HEK293 (cell line): ENCODE results near the gene TXNDC2.

ENCODE experiments used
- TCF7L2 ChIP-seq: IDR thresholded peaks from 2 replicates; pipeline ENCODE4 v1.6.1; 2011; ENCODE audit warnings: low read depth, mild to moderate bottlenecking, inconsistent platforms, low read length, moderate library complexity, borderline replicate concordance
- ZNF10 ChIP-seq: fragments of 450-650 bp; formaldehyde crosslinking; IDR thresholded peaks from 2 replicates; pipeline ENCODE4 v1.5.1; 2017; ENCODE audit warnings: missing biosample characterization, missing genetic modification characterization
- ZNF140 ChIP-seq: fragments of 450-650 bp; formaldehyde crosslinking; IDR thresholded peaks from 2 replicates; pipeline ENCODE4 v1.5.1; 2016; ENCODE audit warnings: missing biosample characterization, missing genetic modification characterization
- ZNF146 ChIP-seq: fragments of 450-650 bp; formaldehyde crosslinking; IDR thresholded peaks from 2 replicates; pipeline ENCODE4 v1.5.1; 2016; ENCODE audit warnings: missing biosample characterization, missing genetic modification characterization
- ZNF239 ChIP-seq: fragments of 450-650 bp; formaldehyde crosslinking; IDR thresholded peaks from 2 replicates; pipeline ENCODE4 v1.5.1; 2016; ENCODE audit warnings: missing biosample characterization, missing genetic modification characterization
- ZNF274 ChIP-seq, 2 experiments: fragments of 200-500 bp in 1 of 2; fragments of 450-650 bp in 1 of 2; sonication (Bioruptor generic) in 1 of 2; formaldehyde crosslinking in 1 of 2; IDR thresholded peaks; 2 replicates each; pipeline versions ENCODE4 v1.5.1 to v1.6.1; 2014 to 2016; ENCODE audit warnings: borderline replicate concordance in 1 of 2, inconsistent platforms in 1 of 2, low read length in 1 of 2, missing biosample characterization in 1 of 2, missing genetic modification characterization in 1 of 2
- ZNF292 ChIP-seq: fragments of 450-650 bp; formaldehyde crosslinking; IDR thresholded peaks from 2 replicates; pipeline ENCODE4 v1.5.1; 2016; ENCODE audit warnings: low read depth, missing biosample characterization, missing genetic modification characterization, borderline replicate concordance
- ZNF626 ChIP-seq: fragments of 450-650 bp; sonication (Bioruptor Pico); formaldehyde crosslinking; IDR thresholded peaks from 2 replicates; pipeline ENCODE4 v1.5.1; 2018; ENCODE audit warnings: missing biosample characterization, missing genetic modification characterization, inconsistent platforms
- ZNF677 ChIP-seq: fragments of 450-650 bp; IDR thresholded peaks from 2 replicates; pipeline ENCODE4 v1.5.0; 2018; ENCODE audit warnings: missing biosample characterization, mild to moderate bottlenecking, missing genetic modification characterization, moderate library complexity
- TF ChIP-seq, protein P1 (sequence below): fragments of 450-650 bp; formaldehyde crosslinking; IDR thresholded peaks from 2 replicates; pipeline ENCODE4 v1.5.1; 2016; ENCODE audit warnings: missing biosample characterization, missing genetic modification characterization
- TF ChIP-seq, protein P2 (sequence below): fragments of 450-650 bp; formaldehyde crosslinking; IDR thresholded peaks from 2 replicates; pipeline ENCODE4 v1.5.1; 2016; ENCODE audit warnings: missing biosample characterization, missing genetic modification characterization, low read depth

DNA sequence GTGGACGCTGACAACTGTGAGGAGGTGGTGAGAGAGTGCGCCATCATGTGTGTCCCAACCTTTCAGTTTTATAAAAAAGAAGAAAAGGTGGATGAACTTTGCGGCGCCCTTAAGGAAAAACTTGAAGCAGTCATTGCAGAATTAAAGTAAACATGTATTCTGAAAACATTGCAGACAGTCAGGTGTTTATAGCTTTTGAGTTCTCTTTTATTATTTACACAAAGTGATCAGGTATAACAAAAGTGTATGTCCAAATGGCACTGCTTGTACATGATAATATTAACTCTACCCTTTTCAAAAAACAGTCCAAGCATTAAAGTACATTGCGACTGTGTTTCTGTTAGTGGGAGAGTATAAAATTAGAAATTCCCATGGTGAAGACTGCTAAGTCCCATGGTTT, 2.2 kb downstream of the TXNDC2 start:
- TF ChIP-seq ZNF274 (IDR thresholded peaks at IDR 0.05; ENCODE audit: low read length), result no peak
- TF ChIP-seq ZNF274 (tag by site-specific recombination; IDR thresholded peaks at IDR 0.05; ENCODE audit: borderline replicate concordance), result no peak
- TF ChIP-seq, protein P1, sequence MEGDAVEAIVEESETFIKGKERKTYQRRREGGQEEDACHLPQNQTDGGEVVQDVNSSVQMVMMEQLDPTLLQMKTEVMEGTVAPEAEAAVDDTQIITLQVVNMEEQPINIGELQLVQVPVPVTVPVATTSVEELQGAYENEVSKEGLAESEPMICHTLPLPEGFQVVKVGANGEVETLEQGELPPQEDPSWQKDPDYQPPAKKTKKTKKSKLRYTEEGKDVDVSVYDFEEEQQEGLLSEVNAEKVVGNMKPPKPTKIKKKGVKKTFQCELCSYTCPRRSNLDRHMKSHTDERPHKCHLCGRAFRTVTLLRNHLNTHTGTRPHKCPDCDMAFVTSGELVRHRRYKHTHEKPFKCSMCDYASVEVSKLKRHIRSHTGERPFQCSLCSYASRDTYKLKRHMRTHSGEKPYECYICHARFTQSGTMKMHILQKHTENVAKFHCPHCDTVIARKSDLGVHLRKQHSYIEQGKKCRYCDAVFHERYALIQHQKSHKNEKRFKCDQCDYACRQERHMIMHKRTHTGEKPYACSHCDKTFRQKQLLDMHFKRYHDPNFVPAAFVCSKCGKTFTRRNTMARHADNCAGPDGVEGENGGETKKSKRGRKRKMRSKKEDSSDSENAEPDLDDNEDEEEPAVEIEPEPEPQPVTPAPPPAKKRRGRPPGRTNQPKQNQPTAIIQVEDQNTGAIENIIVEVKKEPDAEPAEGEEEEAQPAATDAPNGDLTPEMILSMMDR (tag by site-specific recombination), result no peak
- TF ChIP-seq ZNF10 (tag by site-specific recombination), result no peak
- TF ChIP-seq ZNF677 (tag by site-specific recombination), result no peak
- no peak for TF ChIP-seq ZNF140
- no peak for TF ChIP-seq TCF7L2
- TF ChIP-seq, protein P2, sequence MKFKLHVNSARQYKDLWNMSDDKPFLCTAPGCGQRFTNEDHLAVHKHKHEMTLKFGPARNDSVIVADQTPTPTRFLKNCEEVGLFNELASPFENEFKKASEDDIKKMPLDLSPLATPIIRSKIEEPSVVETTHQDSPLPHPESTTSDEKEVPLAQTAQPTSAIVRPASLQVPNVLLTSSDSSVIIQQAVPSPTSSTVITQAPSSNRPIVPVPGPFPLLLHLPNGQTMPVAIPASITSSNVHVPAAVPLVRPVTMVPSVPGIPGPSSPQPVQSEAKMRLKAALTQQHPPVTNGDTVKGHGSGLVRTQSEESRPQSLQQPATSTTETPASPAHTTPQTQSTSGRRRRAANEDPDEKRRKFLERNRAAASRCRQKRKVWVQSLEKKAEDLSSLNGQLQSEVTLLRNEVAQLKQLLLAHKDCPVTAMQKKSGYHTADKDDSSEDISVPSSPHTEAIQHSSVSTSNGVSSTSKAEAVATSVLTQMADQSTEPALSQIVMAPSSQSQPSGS, result no peak
- TF ChIP-seq ZNF146, result no peak
- TF ChIP-seq ZNF292 (tag by site-specific recombination), result no peak
- TF ChIP-seq ZNF626 (tag by site-specific recombination), result no peak
- TF ChIP-seq ZNF239 (tag by site-specific recombination), result no peak
